GM12878 (cell line): ENCODE results near the gene TSLP.

ENCODE experiments used
- BMI1 ChIP-seq: fragments of 450-650 bp; IDR thresholded peaks from 2 replicates; pipeline ENCODE4 v1.6.1; 2016; ENCODE audit warnings: mild to moderate bottlenecking, moderate library complexity, borderline replicate concordance
- CEBPB ChIP-seq, 2 experiments: fragments of 150-350 bp in 1 of 2; IDR thresholded peaks; 2 replicates each; pipeline ENCODE4 v1.6.1; 2012 to 2014; ENCODE audit warnings: low read depth in 2 of 2, low read length in 2 of 2, borderline replicate concordance in 1 of 2, inconsistent platforms in 1 of 2
- CTCF ChIP-seq, 3 experiments: IDR thresholded peaks in 2 of 3; conservative IDR thresholded peaks in 1 of 3; 2 replicates each; pipeline ENCODE4 v1.5.1; 2011; ENCODE audit warnings: low read depth in 3 of 3, low read length in 3 of 3, mild to moderate bottlenecking in 3 of 3, control low read depth in 2 of 3, moderate library complexity in 2 of 3, inconsistent platforms in 1 of 3, mixed read lengths in 1 of 3; ENCODE audit not compliant: control insufficient read depth in 2 of 3, insufficient read depth in 1 of 3; ENCODE audit errors: extremely low read depth in 1 of 3
- ELK1 ChIP-seq: IDR thresholded peaks from 2 replicates; pipeline ENCODE4 v1.6.1; 2012; ENCODE audit warnings: low read depth, low read length, improper control_type of control experiment
- EP300 ChIP-seq, 2 experiments: fragments of 150-350 bp in 1 of 2; IDR thresholded peaks; 2 replicates each; pipeline ENCODE4 v1.6.1; 2011 to 2012; ENCODE audit warnings: low read depth in 2 of 2, low read length in 2 of 2, borderline replicate concordance in 1 of 2, improper control_type of control experiment in 1 of 2, inconsistent platforms in 1 of 2; ENCODE audit not compliant: control insufficient read depth in 1 of 2
- FOXM1 ChIP-seq: IDR thresholded peaks from 2 replicates; pipeline ENCODE4 v1.6.1; 2012; ENCODE audit warnings: low read depth, mild to moderate bottlenecking, inconsistent platforms, low read length, moderate library complexity
- GABPA ChIP-seq: IDR thresholded peaks from 2 replicates; pipeline ENCODE4 v1.6.1; 2014; ENCODE audit warnings: antibody characterized with exemption, low read depth, mild to moderate bottlenecking, inconsistent platforms
- JUNB ChIP-seq: IDR thresholded peaks from 2 replicates; pipeline ENCODE4 v1.6.1; 2016; ENCODE audit warnings: antibody characterized with exemption, mild to moderate bottlenecking
- NFYB ChIP-seq: IDR thresholded peaks from 2 replicates; pipeline ENCODE4 v1.6.1; 2011; ENCODE audit warnings: low read depth, mild to moderate bottlenecking, low read length, improper control_type of control experiment, moderate library complexity; ENCODE audit not compliant: insufficient read depth
- POLR2A ChIP-seq: IDR thresholded peaks from 2 replicates; pipeline ENCODE4 v1.6.1; 2011; ENCODE audit warnings: low read depth, mild to moderate bottlenecking, low read length
- POLR2AphosphoS5 ChIP-seq: IDR thresholded peaks from 2 replicates; pipeline ENCODE4 v1.6.1; 2011; ENCODE audit warnings: mild to moderate bottlenecking, low read length, inconsistent platforms
- TAF1 ChIP-seq: IDR thresholded peaks from 2 replicates; pipeline ENCODE4 v1.6.1; 2011; ENCODE audit warnings: mild to moderate bottlenecking, low read depth, low read length, borderline replicate concordance

- no peak for TF ChIP-seq POLR2AphosphoS5
- no peak for TF ChIP-seq TAF1
- no peak for TF ChIP-seq BMI1
- TF ChIP-seq EP300 (IDR thresholded peaks at IDR 0.05; ENCODE audit: borderline replicate concordance in 1 of 2, control insufficient read depth in 1 of 2, low read depth in 2 of 2, low read length in 2 of 2), result no peak
- TF ChIP-seq JUNB, result no peak
- no peak for TF ChIP-seq GABPA
- no peak for TF ChIP-seq NFYB
- TF ChIP-seq CEBPB (IDR thresholded peaks at IDR 0.05; ENCODE audit: borderline replicate concordance in 1 of 2, low read depth in 2 of 2, low read length in 2 of 2), result no peak
- no peak for TF ChIP-seq CTCF (IDR thresholded peaks at IDR 0.05 in 2 of 3, conservative IDR thresholded peaks at IDR 0.05 in 1 of 3; ENCODE audit: control insufficient read depth in 2 of 3, extremely low read depth in 1 of 3, insufficient read depth in 1 of 3, low read depth in 3 of 3, low read length in 3 of 3)
- no peak for TF ChIP-seq FOXM1
- no peak for TF ChIP-seq POLR2A
- no peak for TF ChIP-seq ELK1
These were observed 45.0 kb downstream of the TSLP start for GRCh38 chr5:111116550-111116949.
